Epithelial cell of esophagus (primary cell): ENCODE measurements around the gene ZNF536.

Experiments used
- DNase-seq: peaks from one replicate; pipeline ENCODE4 v3.0.0; 2010; ENCODE audit warnings: low read depth
- H3K4me3 ChIP-seq: 2 replicates; pipeline ENCODE4 v1.5.1; 2011; ENCODE audit warnings: mild to moderate bottlenecking, low read length, control low read depth
- TF ChIP-seq, protein P1 (sequence below): IDR thresholded peaks from 2 replicates; pipeline ENCODE4 v1.5.1; 2011; ENCODE audit warnings: low read depth, mild to moderate bottlenecking, low read length, control low read depth, inconsistent platforms; ENCODE audit not compliant: insufficient read depth; ENCODE audit errors: missing control alignments

Gene ZNF536

DNA sequence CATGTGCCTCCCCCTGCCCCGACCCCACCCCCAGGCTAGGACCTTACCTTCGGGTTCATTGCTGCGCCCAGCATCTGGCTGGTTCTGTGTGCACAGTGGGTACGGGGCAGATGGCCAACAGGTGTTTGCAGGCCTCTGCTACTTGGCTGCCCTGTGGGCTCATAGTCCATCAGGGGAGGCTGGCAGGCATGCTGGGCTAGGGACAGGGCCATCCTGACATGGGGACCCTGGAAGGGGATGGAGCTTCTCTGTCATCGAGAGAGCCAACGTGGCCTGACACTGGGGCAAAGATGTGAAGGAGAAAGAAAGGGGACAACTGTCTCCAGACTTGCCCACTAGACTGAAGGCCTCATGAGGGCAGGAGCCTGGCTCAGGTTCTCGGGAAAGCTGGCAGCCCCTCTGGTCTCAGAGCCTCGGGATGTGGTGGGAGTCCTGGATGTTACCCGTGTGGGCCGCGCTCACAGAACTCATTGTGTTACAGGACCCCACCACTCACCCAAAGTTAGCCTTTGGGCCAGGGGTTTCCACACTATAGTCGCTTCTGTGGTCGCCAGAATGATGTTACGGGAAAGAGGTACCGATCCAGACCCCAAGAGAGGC lies 4.7 kb downstream of the ZNF536 start:
- DNase-seq, result no peak
- TF ChIP-seq, protein P1, sequence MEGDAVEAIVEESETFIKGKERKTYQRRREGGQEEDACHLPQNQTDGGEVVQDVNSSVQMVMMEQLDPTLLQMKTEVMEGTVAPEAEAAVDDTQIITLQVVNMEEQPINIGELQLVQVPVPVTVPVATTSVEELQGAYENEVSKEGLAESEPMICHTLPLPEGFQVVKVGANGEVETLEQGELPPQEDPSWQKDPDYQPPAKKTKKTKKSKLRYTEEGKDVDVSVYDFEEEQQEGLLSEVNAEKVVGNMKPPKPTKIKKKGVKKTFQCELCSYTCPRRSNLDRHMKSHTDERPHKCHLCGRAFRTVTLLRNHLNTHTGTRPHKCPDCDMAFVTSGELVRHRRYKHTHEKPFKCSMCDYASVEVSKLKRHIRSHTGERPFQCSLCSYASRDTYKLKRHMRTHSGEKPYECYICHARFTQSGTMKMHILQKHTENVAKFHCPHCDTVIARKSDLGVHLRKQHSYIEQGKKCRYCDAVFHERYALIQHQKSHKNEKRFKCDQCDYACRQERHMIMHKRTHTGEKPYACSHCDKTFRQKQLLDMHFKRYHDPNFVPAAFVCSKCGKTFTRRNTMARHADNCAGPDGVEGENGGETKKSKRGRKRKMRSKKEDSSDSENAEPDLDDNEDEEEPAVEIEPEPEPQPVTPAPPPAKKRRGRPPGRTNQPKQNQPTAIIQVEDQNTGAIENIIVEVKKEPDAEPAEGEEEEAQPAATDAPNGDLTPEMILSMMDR, result no peak
- H3K4me3 ChIP-seq, result no peak overlapping the region

DNA sequence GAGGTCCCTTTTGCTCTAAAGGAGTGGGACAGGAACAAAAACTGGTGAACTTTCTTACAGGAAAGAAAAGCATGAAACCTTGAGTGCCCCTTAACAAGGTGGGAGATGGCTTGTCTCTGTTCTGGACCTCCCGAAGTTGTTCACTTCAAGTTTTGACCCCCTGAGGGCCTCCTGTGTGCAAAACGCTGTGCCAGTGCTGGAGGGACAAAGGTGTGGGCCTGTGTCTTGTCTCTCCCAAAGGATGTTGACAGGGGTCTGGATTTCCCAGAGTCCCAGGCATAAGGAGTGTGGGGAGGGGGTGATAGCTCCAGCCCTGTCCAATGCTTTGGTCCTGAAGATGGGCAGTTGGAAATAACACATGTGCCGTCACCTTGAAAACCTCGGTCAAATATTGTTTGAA lies 6.5 kb downstream of the ZNF536 start:
- TF ChIP-seq, protein P1, result no peak
- DNase-seq, result no peak
- no peak overlapping the region for H3K4me3 ChIP-seq

DNA sequence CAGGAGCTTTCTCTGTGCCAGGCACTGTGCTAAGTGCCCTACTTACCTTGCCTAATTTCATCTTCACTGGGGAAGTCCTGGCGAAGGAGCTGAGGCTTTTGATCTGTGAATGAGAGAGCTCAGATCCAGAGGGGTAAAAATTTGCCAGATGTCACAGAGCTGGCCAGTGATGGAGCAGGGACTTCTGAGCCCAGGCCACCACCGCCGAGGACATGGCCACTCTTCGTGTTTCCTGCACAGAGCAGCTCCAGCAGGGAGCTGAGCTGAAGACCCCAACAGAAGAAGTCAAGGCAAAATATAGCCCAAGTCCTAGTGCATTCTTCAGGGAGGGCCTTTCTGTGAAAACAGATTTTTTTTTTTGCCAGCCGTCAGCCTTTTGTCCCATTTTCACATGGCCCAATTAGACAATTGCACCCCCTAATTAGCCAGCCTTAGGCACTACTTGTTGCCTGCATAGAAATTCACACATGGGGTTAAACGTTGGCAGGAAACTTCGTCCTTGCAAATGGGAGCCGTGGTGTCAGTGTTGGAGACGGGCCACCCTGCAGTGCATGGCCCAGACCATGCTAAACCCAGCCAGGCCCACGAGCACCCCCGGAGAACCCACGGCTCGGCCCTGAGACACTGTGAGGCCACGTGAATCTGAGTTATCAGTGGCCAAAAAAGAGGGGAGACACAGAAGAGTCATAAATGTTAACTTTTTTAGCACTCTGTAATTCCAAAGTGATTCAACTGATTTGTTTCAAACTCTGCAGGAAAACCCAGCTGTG lies 7.8 kb downstream of the ZNF536 start:
- no peak for DNase-seq
- no peak overlapping the region for H3K4me3 ChIP-seq
- TF ChIP-seq, protein P1, result no peak

DNA sequence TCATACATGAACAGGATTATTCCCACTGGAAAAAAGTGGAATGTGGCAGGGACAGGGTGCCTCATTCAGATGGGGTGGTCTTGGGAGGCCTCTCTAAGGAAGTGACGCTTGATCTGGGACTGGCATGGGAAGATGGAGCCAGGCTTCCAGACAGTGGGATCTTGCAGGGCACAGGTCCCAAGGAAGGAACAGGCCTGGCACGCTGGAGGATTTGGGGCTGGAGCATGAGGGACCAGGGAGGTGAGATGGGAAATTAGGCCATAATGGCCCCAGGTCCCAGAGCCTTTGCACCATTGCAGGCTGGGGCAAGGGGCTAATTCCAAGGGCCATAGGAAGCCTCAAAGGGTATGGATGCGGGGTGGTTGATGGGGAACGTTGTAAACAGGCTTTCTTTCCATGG lies 9.2 kb downstream of the ZNF536 start:
- TF ChIP-seq, protein P1, result no peak
- no peak for DNase-seq
- H3K4me3 ChIP-seq, result no peak overlapping the region

DNA sequence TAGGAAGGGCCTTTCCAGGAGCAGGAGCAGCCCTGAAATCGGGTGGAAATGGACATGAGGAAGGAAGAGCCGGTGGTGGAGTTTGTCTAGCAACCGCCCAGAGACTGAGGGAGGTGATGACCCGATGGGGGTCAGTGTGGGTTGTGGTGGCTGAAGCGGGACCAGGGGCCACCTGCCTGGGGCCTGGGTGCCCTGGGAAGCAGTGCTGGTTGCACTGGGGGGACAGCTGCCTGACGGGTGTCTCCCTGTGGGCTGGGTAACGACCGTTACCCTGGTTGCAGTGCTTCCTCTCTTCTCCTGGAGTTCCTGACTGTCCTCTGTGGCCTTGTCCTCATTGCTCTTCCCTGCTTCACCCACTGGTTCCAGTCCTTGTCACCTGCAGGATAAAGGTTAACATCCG lies 13.0 kb downstream of the ZNF536 start:
- no peak for DNase-seq
- no peak overlapping the region for H3K4me3 ChIP-seq
- TF ChIP-seq, protein P1, result no peak

DNA sequence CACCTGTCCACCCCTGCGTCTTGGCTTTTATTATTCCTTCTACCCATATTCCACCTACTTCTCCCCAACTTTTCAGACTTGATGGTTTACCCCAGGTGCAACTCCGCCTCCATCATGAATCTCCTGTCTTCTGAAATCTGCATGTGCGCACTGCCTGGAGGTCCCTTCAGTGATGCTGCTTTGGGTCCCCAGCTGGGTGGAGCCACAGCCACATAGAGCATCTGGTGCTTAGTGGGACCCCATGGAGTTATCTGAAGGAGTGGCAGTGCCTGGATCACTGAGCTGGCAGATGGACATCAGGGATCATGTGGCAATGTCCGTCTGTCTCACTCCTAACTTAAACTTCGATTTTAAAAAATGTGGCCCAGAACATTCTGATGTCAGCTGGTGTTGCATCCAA lies 13.5 kb downstream of the ZNF536 start:
- H3K4me3 ChIP-seq, result no peak overlapping the region
- no peak for DNase-seq
- TF ChIP-seq, protein P1, result no peak
